Motor neuron (in vitro differentiated cells): ENCODE measurements around the gene TRMT61A. TPM values are rescaled to one million over a fixed set of nuclear protein-coding genes. Genes with fewer than 3 reads are reported as not detected.
A peak's percentile ranks its signal among the peaks of the same experiment; 100 is the strongest.

ENCODE experiments used
- ATAC-seq, 8 experiments: fragments of 200-7000 bp; cut with Tn5 transposase; replicated peaks in 6 of 8; 2 replicates each; pipeline ENCODE4 v1.8.0; 2021; ENCODE audit warnings: mild to moderate bottlenecking in 8 of 8, moderate library complexity in 8 of 8
- H3K27ac ChIP-seq, 2 donors: fragments of 250-450 bp; sonication (Bioruptor Pico); 2 replicates each; pipeline ENCODE4 v1.9.0; 2021; ENCODE audit warnings: antibody characterized with exemption in 2 of 2, mild to moderate bottlenecking in 2 of 2, moderate library complexity in 1 of 2
- H3K4me1 ChIP-seq, 2 donors: fragments of 250-450 bp; sonication (Bioruptor Pico); replicated peaks in 1 of 2; 2 replicates each; pipeline ENCODE4 v1.6.1; 2021; ENCODE audit warnings: antibody characterized with exemption in 2 of 2, mild to moderate bottlenecking in 2 of 2, moderate library complexity in 1 of 2
- H3K4me3 ChIP-seq, 5 donors: fragments of 250-450 bp; sonication (Bioruptor Pico); 2 replicates each; pipeline ENCODE4 v1.9.0; 2021; ENCODE audit warnings: antibody characterized with exemption in 5 of 5, mild to moderate bottlenecking in 5 of 5, moderate library complexity in 4 of 5
- WGBS, 10 experiments: fragments of 450-650 bp; shearing (Covaris generic); methylation state at CpG; one replicate each; pipeline ENCODE4 v1.0.0; 2022; 5-methylcytosine and 5-hydroxymethylcytosine counted together
- in situ Hi-C, 9 experiments: fragments of 400-800 bp; cut with MboI; loops; one replicate each; pipeline ENCODE4 v1.15.0; 2021; ENCODE audit warnings: low sequenced_read_pairs in 9 of 9, low pct_unique_long_range_greater_than_20kb in 2 of 9; ENCODE audit not compliant: unreplicated experiment in 9 of 9
- total RNA-seq, 8 experiments: library from RNA; unstranded; fragments of 300-600 nt; gene quantifications; 2 replicates each; pipeline versions ENCODE4 v1.2.3 to v1.2.4, GENCODE V29; 2022

The TRMT61A gene
- 10 to 100 TPM in 4 of 8 experiments, 1 to 10 TPM in 4; 5.3 to 14.6 (median 10.2) TPM for total RNA-seq

GRCh38 chr14:103528587-103529382 lies at the start of gene TRMT61A:
Gene TRMT61A (plus strand): TSS chr14:103529196. CDS start chr14:103529979, 783 bp downstream.
- 0 to 17% (median 3%) methylated on average over 1 to 7 of the region's 70 CpGs; no CpG with 5 or more reads in 6 of the 10 experiments for WGBS, 10 experiments
- Histone ChIP-seq H3K4me3 (peak within 1 kb of the TSS; percentile 71 to 98 (median 91)), H3K27ac (peak within 1 kb of the TSS; percentile 88 to 91), H3K4me1 (peaks cover 20 to 31% of the 10 kb centered on the region in 2 donors)
- peak; percentile 74 to 91 (median 80) for ATAC-seq
- in situ Hi-C loops: no loop called here

GRCh38 chr14:103480595-103480994 lies 48.4 kb upstream of the TRMT61A start:
- H3K4me1 ChIP-seq: no peaks in the 10 kb centered on the region
- in situ Hi-C loops: no loop called here
- no peak overlapping the region for H3K27ac ChIP-seq
- no peak overlapping the region for H3K4me3 ChIP-seq
- 83 to 100% (median 100%) methylated on average over 1 to 3 of the region's 3 CpGs; no CpG with 5 or more reads in 1 of the 10 experiments for WGBS, 10 experiments
- ATAC-seq: no peak

- ATAC-seq: peak in 2 of 8 experiments; percentile 34 to 65
- no peaks in the 10 kb centered on the region for H3K4me1 ChIP-seq
- in situ Hi-C loops: no loop called here
- WGBS, 10 experiments: 5 to 100% (median 76%) methylated on average over 1 to 5 of the region's 5 CpGs; no CpG with 5 or more reads in 1 of the 10 experiments
- H3K4me3 ChIP-seq: no peak overlapping the region
- no peak overlapping the region for H3K27ac ChIP-seq
Measured at GRCh38 chr14:103483600-103483999, 45.4 kb upstream of the TRMT61A start.

GRCh38 chr14:103485504-103485903 lies 43.5 kb upstream of the TRMT61A start:
- H3K4me3 ChIP-seq: no peak overlapping the region
- no peaks in the 10 kb centered on the region for H3K4me1 ChIP-seq
- no peak overlapping the region for H3K27ac ChIP-seq
- in situ Hi-C loops: no loop called here
- WGBS, 10 experiments: 83 to 100% (median 98%) methylated on average over 1 to 2 of the region's 2 CpGs; no CpG with 5 or more reads in 4 of the 10 experiments
- ATAC-seq: no peak

GRCh38 chr14:103488071-103488470 lies 40.9 kb upstream of the TRMT61A start:
- ATAC-seq: no peak
- H3K27ac ChIP-seq: no peak overlapping the region
- H3K4me1 ChIP-seq: no peaks in the 10 kb centered on the region
- in situ Hi-C loops: no loop called here
- WGBS, 10 experiments: 86 to 100% (median 97%) methylated on average over 1 to 6 of the region's 6 CpGs; no CpG with 5 or more reads in 2 of the 10 experiments
- H3K4me3 ChIP-seq: no peak overlapping the region

GRCh38 chr14:103488960-103489359 lies 40.0 kb upstream of the TRMT61A start:
- WGBS, 10 experiments: 17 to 100% (median 78%) methylated on average over 1 to 2 of the region's 2 CpGs; no CpG with 5 or more reads in 1 of the 10 experiments
- ATAC-seq: no peak
- Histone ChIP-seq H3K4me1 (no peaks in the 10 kb centered on the region), H3K4me3 (no peak overlapping the region), H3K27ac (no peak overlapping the region)
- in situ Hi-C loops: no loop called here

GRCh38 chr14:103489621-103490020 lies 39.4 kb upstream of the TRMT61A start:
- H3K4me1 ChIP-seq: no peaks in the 10 kb centered on the region
- WGBS, 10 experiments: 80 to 100% (median 97%) methylated on average over 1 to 2 of the region's 2 CpGs; no CpG with 5 or more reads in 4 of the 10 experiments
- H3K27ac ChIP-seq: no peak overlapping the region
- no peak overlapping the region for H3K4me3 ChIP-seq
- in situ Hi-C loops: no loop called here
- no peak for ATAC-seq

GRCh38 chr14:103491691-103492090 lies 37.3 kb upstream of the TRMT61A start:
- no peak for ATAC-seq
- Histone ChIP-seq H3K4me1 (no peaks in the 10 kb centered on the region), H3K4me3 (no peak overlapping the region), H3K27ac (no peak overlapping the region)
- 56 to 100% (median 98%) methylated on average over 2 to 10 of the region's 10 CpGs; no CpG with 5 or more reads in 3 of the 10 experiments for WGBS, 10 experiments
- in situ Hi-C loops: no loop called here

- no peak for ATAC-seq
Measured at GRCh38 chr14:103492156-103492925, 36.7 kb upstream of the TRMT61A start.

GRCh38 chr14:103495854-103496253 lies 33.1 kb upstream of the TRMT61A start:
- H3K4me1 ChIP-seq: peaks cover 0 to 8% of the 10 kb centered on the region in 2 donors
- H3K27ac ChIP-seq: no peak overlapping the region
- 40 to 92% (median 80%) methylated on average over 1 to 2 of the region's 2 CpGs; no CpG with 5 or more reads in 5 of the 10 experiments for WGBS, 10 experiments
- ATAC-seq: peak in 1 of 8 experiments; percentile 12
- no peak overlapping the region for H3K4me3 ChIP-seq
- in situ Hi-C loops: no loop called here

More at GRCh38 chr14:103492156-103492925, 36.7 kb upstream of the TRMT61A start:
- H3K4me1 ChIP-seq: no peaks in the 10 kb centered on the region
- H3K27ac ChIP-seq: no peak overlapping the region
- in situ Hi-C loops: no loop called here
- WGBS, 10 experiments: 36 to 94% (median 88%) methylated on average over 2 to 6 of the region's 6 CpGs; no CpG with 5 or more reads in 1 of the 10 experiments
- no peak overlapping the region for H3K4me3 ChIP-seq

- no peak for ATAC-seq
- in situ Hi-C loops: no loop called here
- peaks cover 0 to 8% of the 10 kb centered on the region in 2 donors for H3K4me1 ChIP-seq
- H3K27ac ChIP-seq: no peak overlapping the region
- WGBS, 10 experiments: 0 to 57% (median 12%) methylated on average over 1 of the region's 1 CpG
- H3K4me3 ChIP-seq: no peak overlapping the region
Measured at GRCh38 chr14:103496776-103497175, 32.2 kb upstream of the TRMT61A start.

- peak in 7 of 8 experiments; percentile 5 to 58 (median 53) for ATAC-seq
- Histone ChIP-seq H3K27ac (peak overlapping the region in 1 of 2 donors; percentile 1), H3K4me3 (no peak overlapping the region), H3K4me1 (peaks cover 0 to 8% of the 10 kb centered on the region in 2 donors)
- WGBS, 10 experiments: 20 to 85% (median 65%) methylated on average over 2 to 10 of the region's 10 CpGs; no CpG with 5 or more reads in 1 of the 10 experiments
- in situ Hi-C loops: no loop called here
Measured at GRCh38 chr14:103499709-103500108, 29.3 kb upstream of the TRMT61A start.
